ENCODE data around the gene HBG1.

- TF ChIP-seq POLR2A (IDR thresholded peaks at IDR 0.05; ENCODE audit: low read depth, low read length) (no peak), EZH2 (IDR thresholded peaks at IDR 0.05; ENCODE audit: borderline replicate concordance, low read depth, low read length, severe bottlenecking) (no peak)
- TF ChIP-seq, protein P1, sequence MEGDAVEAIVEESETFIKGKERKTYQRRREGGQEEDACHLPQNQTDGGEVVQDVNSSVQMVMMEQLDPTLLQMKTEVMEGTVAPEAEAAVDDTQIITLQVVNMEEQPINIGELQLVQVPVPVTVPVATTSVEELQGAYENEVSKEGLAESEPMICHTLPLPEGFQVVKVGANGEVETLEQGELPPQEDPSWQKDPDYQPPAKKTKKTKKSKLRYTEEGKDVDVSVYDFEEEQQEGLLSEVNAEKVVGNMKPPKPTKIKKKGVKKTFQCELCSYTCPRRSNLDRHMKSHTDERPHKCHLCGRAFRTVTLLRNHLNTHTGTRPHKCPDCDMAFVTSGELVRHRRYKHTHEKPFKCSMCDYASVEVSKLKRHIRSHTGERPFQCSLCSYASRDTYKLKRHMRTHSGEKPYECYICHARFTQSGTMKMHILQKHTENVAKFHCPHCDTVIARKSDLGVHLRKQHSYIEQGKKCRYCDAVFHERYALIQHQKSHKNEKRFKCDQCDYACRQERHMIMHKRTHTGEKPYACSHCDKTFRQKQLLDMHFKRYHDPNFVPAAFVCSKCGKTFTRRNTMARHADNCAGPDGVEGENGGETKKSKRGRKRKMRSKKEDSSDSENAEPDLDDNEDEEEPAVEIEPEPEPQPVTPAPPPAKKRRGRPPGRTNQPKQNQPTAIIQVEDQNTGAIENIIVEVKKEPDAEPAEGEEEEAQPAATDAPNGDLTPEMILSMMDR (IDR thresholded peaks at IDR 0.05; ENCODE audit: extremely low read depth in 1 of 2, insufficient read depth in 1 of 2, low read depth in 1 of 2, low read length in 2 of 2) = no peak
Measured at GRCh38 chr11:5235364-5236095, 14.1 kb downstream of the HBG1 start.

Data from endothelial cell of umbilical vein (primary cell).